ENCODE data around the gene PPIC. TPM values are rescaled to one million over a fixed set of nuclear protein-coding genes. Genes with fewer than 3 reads are reported as not detected.

PPIC gene
- total RNA-seq, 1 experiment from 2014 or later: 45.3 TPM

GRCh38 chr5:123001808-123002207, 34.7 kb downstream of the PPIC start:
- DNase-seq (ENCODE audit: unreplicated experiment): no peak
- POLR2A ChIA-PET: no interaction called here
- no peaks in the 10 kb centered on the region for H3K27me3 Mint-ChIP-seq (ENCODE audit: insufficient read depth, unreplicated experiment)
- no peak overlapping the region for H3K27ac Mint-ChIP-seq (ENCODE audit: low read depth, unreplicated experiment)
- H3K36me3 Mint-ChIP-seq (ENCODE audit: insufficient read depth, unreplicated experiment): peaks cover 17% of the 10 kb centered on the region
- BruUV-seq (replicated peaks): no TSS peak
- intact Hi-C loops (cut with micrococcal nuclease): loop anchor here (5.0 kb wide), 1 partner anchor 155 kb away; the partner anchor contains the start of gene SNX24
- no peaks in the 10 kb centered on the region for H3K4me1 Mint-ChIP-seq (ENCODE audit: insufficient read depth, unreplicated experiment)
- no peak overlapping the region for H3K4me3 Mint-ChIP-seq (ENCODE audit: unreplicated experiment)
- no peaks in the 10 kb centered on the region for H3K9me3 Mint-ChIP-seq (ENCODE audit: unreplicated experiment)
- TF ChIP-seq CTCF (IDR thresholded peaks at IDR 0.05; ENCODE audit: unreplicated experiment): no peak
- CTCF ChIA-PET: interaction anchor here (1.8 to 2.0 kb wide), 2 partner anchors 105 to 297 kb away, joined by 5 to 6 read pairs; no protein-coding TSS in a partner anchor

- TF ChIP-seq CTCF (IDR thresholded peaks at IDR 0.05; ENCODE audit: unreplicated experiment): no peak
- ChIA-PET CTCF (interaction anchor here (0.6 to 1.8 kb wide), 9 partner anchors 7 to 484 kb away, joined by 3 to 5 read pairs (median 3); no protein-coding TSS in a partner anchor), POLR2A (interaction anchor here (0.6 kb wide), 1 partner anchor 8 kb away, joined by 3 read pairs; no protein-coding TSS in a partner anchor)
- no peak overlapping the region for H3K27ac Mint-ChIP-seq (ENCODE audit: low read depth, unreplicated experiment)
- no peaks in the 10 kb centered on the region for H3K27me3 Mint-ChIP-seq (ENCODE audit: insufficient read depth, unreplicated experiment)
- DNase-seq (ENCODE audit: unreplicated experiment): no peak
- intact Hi-C loops (cut with micrococcal nuclease): loop anchor here (1.0 to 5.0 kb wide), 4 partner anchors 103 to 484 kb away; partner anchors contain the start of gene SNX24
- no TSS peak for BruUV-seq (replicated peaks)
- H3K4me3 Mint-ChIP-seq (ENCODE audit: unreplicated experiment): no peak overlapping the region
- peaks cover 12% of the 10 kb centered on the region for H3K36me3 Mint-ChIP-seq (ENCODE audit: insufficient read depth, unreplicated experiment)
- no peaks in the 10 kb centered on the region for H3K9me3 Mint-ChIP-seq (ENCODE audit: unreplicated experiment)
- H3K4me1 Mint-ChIP-seq (ENCODE audit: insufficient read depth, unreplicated experiment): no peaks in the 10 kb centered on the region
Observed at GRCh38 chr5:123000731-123001130, 35.8 kb downstream of the PPIC start.

- intact Hi-C loops (cut with micrococcal nuclease): loop anchor here (1.0 to 5.0 kb wide), 4 partner anchors 103 to 484 kb away; partner anchors contain the start of gene SNX24
- Mint-ChIP-seq H3K27ac (ENCODE audit: low read depth, unreplicated experiment) (no peak overlapping the region), H3K4me3 (ENCODE audit: unreplicated experiment) (no peak overlapping the region), H3K27me3 (ENCODE audit: insufficient read depth, unreplicated experiment) (no peaks in the 10 kb centered on the region), H3K4me1 (ENCODE audit: insufficient read depth, unreplicated experiment) (no peaks in the 10 kb centered on the region), H3K36me3 (ENCODE audit: insufficient read depth, unreplicated experiment) (peaks cover 17% of the 10 kb centered on the region), H3K9me3 (ENCODE audit: unreplicated experiment) (no peaks in the 10 kb centered on the region)
- peak; percentile 75 for DNase-seq (ENCODE audit: unreplicated experiment)
- ChIA-PET POLR2A (interaction anchor here (0.6 kb wide), 1 partner anchor 9 kb away, joined by 3 read pairs; no protein-coding TSS in a partner anchor), CTCF (interaction anchor here (0.8 to 1.8 kb wide), 7 partner anchors 8 to 483 kb away, joined by 3 to 5 read pairs (median 3); no protein-coding TSS in a partner anchor)
- peak; percentile 74 for TF ChIP-seq CTCF (IDR thresholded peaks at IDR 0.05; ENCODE audit: unreplicated experiment)
- no TSS peak for BruUV-seq (replicated peaks)
Observed at GRCh38 chr5:122999947-123000563, 36.5 kb downstream of the PPIC start.

- TF ChIP-seq CTCF (IDR thresholded peaks at IDR 0.05; ENCODE audit: unreplicated experiment): no peak
- Mint-ChIP-seq H3K27ac (ENCODE audit: low read depth, unreplicated experiment) (no peak overlapping the region), H3K36me3 (ENCODE audit: insufficient read depth, unreplicated experiment) (peaks cover 11% of the 10 kb centered on the region), H3K4me1 (ENCODE audit: insufficient read depth, unreplicated experiment) (no peaks in the 10 kb centered on the region), H3K4me3 (ENCODE audit: unreplicated experiment) (no peak overlapping the region), H3K27me3 (ENCODE audit: insufficient read depth, unreplicated experiment) (no peaks in the 10 kb centered on the region), H3K9me3 (ENCODE audit: unreplicated experiment) (no peaks in the 10 kb centered on the region)
- POLR2A ChIA-PET: no interaction called here
- intact Hi-C loops (cut with micrococcal nuclease): no loop called here
- no peak for DNase-seq (ENCODE audit: unreplicated experiment)
- CTCF ChIA-PET: interaction anchor here (0.6 kb wide), 1 partner anchor 22 kb away, joined by 6 read pairs; no protein-coding TSS in a partner anchor
- no TSS peak for BruUV-seq (replicated peaks)
Observed at GRCh38 chr5:122997294-122997693, 39.2 kb downstream of the PPIC start.
